ENCODE data around the gene STRADB.
A peak's percentile ranks its signal among the peaks of the same experiment; 100 is the strongest.
"Not testable (repeated sequence)": the region's sequence is repeated elsewhere in the genome, so short reads cannot be mapped to it uniquely, and the experiment has no call there.

Gene STRADB, protein sequence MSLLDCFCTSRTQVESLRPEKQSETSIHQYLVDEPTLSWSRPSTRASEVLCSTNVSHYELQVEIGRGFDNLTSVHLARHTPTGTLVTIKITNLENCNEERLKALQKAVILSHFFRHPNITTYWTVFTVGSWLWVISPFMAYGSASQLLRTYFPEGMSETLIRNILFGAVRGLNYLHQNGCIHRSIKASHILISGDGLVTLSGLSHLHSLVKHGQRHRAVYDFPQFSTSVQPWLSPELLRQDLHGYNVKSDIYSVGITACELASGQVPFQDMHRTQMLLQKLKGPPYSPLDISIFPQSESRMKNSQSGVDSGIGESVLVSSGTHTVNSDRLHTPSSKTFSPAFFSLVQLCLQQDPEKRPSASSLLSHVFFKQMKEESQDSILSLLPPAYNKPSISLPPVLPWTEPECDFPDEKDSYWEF

GRCh38 chr2:201451292-201452057 lies at the start of gene STRADB, which contains the start of gene TRAK2:
Gene STRADB, plus strand, starts transcription at chr2:201451740. Its CDS starts 3,101 bp downstream, at chr2:201454841.
Gene TRAK2, minus strand, starts transcription at chr2:201451458. Its CDS starts 30,951 bp downstream, at chr2:201420507.
- DNase-seq (ENCODE audit: low spot score) = peak; percentile 96

GRCh38 chr2:201401815-201402214 lies 49.7 kb upstream of the STRADB start:
- DNase-seq (ENCODE audit: low spot score) = no peak

DNA sequence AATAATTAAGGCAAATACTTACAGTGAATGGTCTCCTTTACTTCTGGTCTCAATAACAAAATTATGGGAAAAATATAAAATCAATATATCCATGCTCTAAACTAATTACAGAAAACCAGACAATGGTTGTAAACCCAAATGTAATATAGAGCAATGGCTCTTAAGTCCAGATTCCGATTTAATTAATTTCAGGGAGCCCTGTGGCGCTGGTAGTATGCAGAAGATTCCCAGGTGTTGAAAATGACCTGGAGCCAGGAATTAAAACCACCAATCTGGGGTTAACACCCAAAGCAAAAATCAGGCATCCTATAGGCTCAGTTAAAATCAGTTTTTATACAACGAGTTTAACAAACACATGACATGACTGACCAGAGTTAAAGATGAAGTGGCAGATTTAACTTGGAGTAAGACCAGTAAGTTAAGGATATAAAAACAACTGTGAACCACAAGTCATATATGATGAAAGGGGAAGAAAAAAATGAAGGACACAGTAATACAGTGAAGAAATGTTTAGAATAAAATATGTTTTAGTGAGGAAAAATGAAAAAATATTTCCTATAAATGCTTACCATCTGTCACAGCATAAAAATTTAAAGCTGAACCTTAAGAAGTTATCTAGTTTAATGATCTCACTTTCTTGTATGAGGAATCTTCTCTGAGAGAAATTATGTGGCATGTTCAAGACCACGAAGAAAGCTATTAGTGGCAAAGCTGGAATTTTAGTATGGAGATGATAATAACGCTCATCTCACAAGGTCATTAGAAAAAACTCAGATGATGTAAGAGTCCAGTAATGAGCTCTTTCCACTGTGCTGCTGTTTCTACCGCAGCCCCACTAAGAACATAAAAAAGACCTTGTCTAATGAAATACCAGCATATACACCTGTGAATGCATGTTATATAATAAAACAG lies 48.6 kb upstream of the STRADB start:
- DNase-seq (ENCODE audit: low spot score) = no peak

DNA sequence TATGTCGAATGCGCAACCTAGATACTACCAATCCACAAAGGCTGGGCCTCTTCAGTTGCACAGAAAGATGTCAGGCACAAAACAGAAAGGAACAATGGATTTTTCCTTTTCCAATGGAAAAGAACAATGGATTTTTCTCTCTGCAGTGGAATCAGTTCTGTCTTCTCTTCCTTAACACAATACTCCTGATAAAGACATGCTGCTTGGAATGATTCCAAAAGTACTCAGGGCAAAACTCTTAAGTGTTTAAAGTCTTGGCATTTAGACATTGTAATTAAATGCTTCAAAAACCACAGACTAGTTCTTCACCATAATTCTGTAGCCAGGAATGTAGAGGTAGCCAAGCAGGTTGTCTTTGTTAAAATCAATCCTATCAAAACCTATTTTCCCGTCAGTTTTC lies 47.7 kb upstream of the STRADB start:
- DNase-seq (ENCODE audit: low spot score) = no peak

- DNase-seq (ENCODE audit: low spot score) = no peak
These were observed 46.8 kb upstream of the STRADB start for GRCh38 chr2:201404699-201405280.

- DNase-seq (ENCODE audit: low spot score) = peak; percentile 53
These were observed 45.4 kb upstream of the STRADB start for GRCh38 chr2:201406077-201406662.

DNA sequence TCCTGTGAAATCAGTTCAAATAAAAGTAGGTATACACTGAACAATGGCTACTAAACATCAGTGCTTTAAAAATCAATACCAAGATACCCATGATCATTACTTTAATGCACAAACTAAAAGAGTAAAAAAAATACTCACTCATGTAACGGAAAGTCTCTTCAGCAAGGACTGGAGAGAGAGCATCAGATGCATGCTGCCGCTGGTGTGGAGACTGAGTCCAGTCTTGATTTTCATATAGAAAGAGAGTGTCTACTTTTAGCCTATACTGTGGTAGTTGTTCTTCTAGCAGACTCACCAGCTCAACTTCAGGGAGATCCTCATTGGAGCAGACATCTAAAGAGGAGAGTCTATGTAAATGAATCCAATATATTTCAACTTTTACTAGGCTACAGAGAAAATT lies 44.3 kb upstream of the STRADB start:
- no peak for DNase-seq (ENCODE audit: low spot score)

DNA sequence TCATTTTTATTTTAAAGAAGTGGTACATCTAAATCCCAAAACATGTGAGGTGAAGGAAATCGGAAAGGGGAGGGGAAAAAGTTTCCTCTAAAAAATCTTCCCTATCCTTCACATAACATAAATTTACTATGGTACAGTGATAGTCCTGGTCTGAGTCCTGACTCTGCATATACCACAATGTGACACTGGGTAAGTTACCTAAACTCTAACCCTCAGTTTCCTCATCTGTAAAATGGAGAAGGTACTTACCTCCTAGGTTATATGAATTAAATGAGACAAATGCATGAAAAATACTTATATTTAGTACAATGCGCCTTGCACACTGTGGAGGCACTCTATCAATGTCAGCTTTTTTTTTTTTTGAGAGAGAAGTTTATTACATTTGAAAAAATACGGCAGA lies 42.6 kb upstream of the STRADB start:
- DNase-seq (ENCODE audit: low spot score) = no peak

DNA sequence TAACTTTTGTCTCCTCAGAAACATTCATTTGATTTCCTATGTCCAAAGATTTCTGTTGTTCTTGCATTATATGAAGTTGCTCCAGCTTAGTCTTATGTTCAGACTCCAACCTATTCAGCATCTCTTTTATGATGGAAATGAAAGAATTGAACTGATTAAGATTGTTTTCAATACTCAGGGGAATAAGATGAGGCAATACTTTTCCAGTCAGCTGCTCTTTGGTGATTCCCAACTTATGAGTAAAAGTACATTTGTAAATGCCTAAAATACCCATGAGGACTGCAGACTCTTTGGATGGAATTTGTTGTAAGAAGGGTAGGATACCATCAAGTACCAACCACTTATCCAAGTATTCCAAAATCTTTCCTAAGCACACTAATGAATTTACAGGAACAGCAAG lies 40.1 kb upstream of the STRADB start:
- no peak for DNase-seq (ENCODE audit: low spot score)

DNA sequence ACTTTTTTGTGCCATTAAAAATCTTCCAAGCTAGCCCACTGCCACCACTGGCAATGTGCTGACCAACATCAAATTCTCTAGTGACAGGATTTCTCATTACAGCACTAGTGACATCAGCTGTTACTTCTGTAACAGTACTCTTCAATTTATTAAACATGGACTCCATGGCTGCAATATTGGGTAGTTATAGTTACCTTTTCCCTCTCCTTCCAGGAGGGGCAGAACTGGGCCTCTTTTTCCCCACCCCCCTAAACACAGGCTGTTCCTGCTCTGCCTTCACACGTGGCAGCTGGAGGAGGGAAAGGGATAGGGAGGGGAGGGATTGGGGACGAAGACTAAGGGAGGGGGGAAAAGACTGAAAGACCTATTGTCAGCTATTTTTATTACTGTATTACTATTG lies 38.4 kb upstream of the STRADB start:
- DNase-seq (ENCODE audit: low spot score) = no peak

DNA sequence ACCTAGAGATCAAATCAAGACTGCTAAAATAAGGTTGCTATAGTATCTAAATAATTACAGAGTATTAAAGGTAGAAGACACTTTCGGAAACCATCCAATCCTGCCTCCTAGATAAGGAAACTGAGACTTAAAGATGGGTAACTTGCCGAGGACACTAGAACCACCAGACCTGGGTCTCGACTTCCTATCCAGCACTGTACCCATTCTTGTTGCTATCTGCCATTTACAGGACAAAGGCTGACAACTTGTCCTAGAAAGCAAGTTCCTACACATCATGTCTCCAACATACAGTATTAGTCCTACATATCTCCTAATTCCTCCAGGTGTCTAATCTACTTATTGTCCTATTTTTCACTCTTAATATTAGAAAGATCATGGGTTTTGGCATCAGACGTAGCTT lies 38.0 kb upstream of the STRADB start:
- DNase-seq (ENCODE audit: low spot score) = no peak

DNA sequence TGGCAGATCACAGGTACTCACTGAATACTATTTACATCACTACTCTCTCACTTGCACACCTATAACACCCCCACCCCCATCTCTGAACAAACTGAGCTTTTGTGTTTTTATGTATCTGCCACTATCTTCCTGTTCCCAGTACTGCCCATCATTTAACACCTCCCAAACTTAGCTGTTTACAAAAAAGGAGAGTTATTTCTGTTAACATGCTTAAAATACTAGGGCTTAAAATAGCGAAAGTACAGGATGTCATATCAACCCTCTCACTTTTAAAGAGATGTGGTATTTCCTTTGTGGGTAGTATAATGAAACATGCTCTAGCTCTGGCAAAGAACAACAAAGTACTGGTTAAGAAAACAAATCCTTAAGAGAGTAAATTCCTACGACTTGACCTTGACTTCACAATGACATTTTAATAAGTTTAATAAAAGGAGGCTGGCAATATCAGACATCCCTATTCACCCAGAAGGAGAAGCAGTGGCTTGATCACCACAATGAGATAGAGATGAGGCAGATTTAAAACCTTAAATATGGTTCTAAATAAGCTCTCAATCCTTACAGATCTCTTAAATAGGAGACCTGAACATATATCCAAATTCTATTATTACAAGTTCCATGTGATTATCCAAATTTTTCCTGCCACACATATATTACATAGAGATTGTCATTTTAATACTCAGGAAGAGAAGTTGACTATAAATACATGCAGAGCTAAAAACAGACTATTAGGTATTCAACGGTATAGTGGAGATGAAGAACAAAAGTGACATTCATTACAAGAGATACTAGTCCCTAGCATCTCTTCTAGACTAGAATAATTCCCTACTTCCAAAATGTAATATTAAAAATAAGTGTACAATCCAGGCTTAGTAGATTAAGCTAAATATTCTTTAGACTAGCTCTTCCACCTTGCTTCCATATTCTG lies 37.2 kb upstream of the STRADB start:
- DNase-seq (ENCODE audit: low spot score) = peak; percentile 40

GRCh38 chr2:201415149-201415548 lies 36.4 kb upstream of the STRADB start:
- DNase-seq (ENCODE audit: low spot score) = no peak

DNA sequence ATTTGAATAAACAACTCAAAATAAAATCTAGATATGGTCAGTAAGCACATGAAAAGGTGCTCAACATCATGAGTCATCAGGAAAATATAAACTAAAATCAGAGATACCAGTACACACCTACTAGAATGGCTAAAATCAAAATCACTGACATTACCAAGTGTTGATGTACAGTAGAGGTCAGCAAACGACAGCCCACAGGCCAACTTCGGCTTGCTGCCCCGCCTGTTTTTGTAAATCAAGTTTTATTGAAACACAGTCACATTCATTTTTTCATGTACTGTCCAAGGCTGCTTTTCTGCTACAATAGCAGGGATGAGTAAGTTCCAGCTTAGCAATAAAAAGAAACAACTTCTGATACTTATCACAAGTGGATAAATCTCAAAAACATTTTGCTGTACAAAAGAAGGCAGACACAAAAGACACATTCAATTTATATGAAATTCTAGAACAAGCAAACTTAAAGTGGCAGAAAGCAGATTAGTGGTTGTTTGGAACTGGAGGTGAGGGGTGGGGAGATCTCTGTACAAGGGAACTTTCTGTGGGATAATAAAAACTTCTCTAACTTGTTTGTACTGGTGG lies 32.4 kb upstream of the STRADB start:
- peak; percentile 20 for DNase-seq (ENCODE audit: low spot score)

- no peak for DNase-seq (ENCODE audit: low spot score)
These were observed 31.6 kb upstream of the STRADB start for GRCh38 chr2:201419986-201420385.

GRCh38 chr2:201420442-201421113 lies 31.0 kb upstream of the STRADB start:
- DNase-seq (ENCODE audit: low spot score) = peak; percentile 35

- no peak for DNase-seq (ENCODE audit: low spot score)
These were observed 25.6 kb upstream of the STRADB start for GRCh38 chr2:201425952-201426351.

DNA sequence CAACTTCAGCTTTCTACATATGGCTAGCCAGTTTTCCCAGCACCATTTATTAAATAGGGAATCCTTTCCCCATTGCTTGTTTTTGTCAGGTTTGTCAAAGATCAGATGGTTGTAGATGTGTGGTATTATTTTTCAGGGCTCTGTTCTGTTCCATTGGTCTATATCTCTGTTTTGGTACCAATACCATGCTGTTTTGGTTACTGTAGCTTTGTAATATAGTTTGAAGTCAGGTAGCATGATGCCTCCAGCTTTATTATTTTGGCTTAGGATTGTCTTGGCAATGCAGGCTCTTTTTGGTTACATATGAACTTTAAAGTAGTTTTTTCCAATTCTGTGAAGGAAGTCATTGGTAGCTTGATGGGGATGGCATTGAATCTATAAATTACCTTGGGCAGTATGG lies 23.2 kb upstream of the STRADB start:
- DNase-seq (ENCODE audit: low spot score) = not testable (repeated sequence)

- not testable (repeated sequence) for DNase-seq (ENCODE audit: low spot score)
These were observed 21.7 kb upstream of the STRADB start for GRCh38 chr2:201429835-201430234.

All from CD4-positive, alpha-beta T cell treated with Interleukin-2 at 100 ng/mL for 4 hours (primary cell).